OCI-LY7 (cell line): ENCODE measurements around the gene TRPM2. TPM values are rescaled to one million over a fixed set of nuclear protein-coding genes. Genes with fewer than 3 reads are reported as not detected.

Experiments used
- BruUV-seq: library from RNA; stranded (reverse); fragments of 400-500 nt; replicated peaks from 2 replicates; lab custom pipeline; 2021; lab: Mats Ljungman, UMichigan
- CTCF ChIA-PET: fragments of 300-600 bp; sonication (Branson Sonifier 250); formaldehyde crosslinking; loops from one replicate; lab custom pipeline; 2022; ENCODE audit warnings: antibody characterized with exemption; ENCODE audit not compliant: unreplicated experiment; lab: Charles Lee
- POLR2A ChIA-PET: fragments of 300-600 bp; sonication (Branson Sonifier 250); formaldehyde crosslinking; loops from one replicate; lab custom pipeline; 2022; ENCODE audit warnings: antibody characterized with exemption; lab: Charles Lee
- DNase-seq: peaks from one replicate; pipeline ENCODE4 v3.0.0-alpha.2; 2015; ENCODE audit warnings: low spot score
- H2AFZ ChIP-seq: fragments of 200-600 bp; sonication (generic), shearing (Covaris generic); 2 replicates; pipeline ENCODE4 v1.6.1; 2014; ENCODE audit warnings: mild to moderate bottlenecking, antibody characterized with exemption, low read length, moderate library complexity
- H3K27ac ChIP-seq: fragments of 200-600 bp; sonication (generic); 2 replicates; pipeline ENCODE4 v1.5.1; 2014; ENCODE audit warnings: mixed run types, low read depth, mild to moderate bottlenecking, moderate library complexity, low read length, inconsistent platforms; ENCODE audit not compliant: poor library complexity, severe bottlenecking
- H3K36me3 ChIP-seq: fragments of 200-600 bp; sonication (generic); 2 replicates; pipeline ENCODE4 v1.6.1; 2014; ENCODE audit warnings: mild to moderate bottlenecking, antibody characterized with exemption, low read length, moderate library complexity, mixed read lengths; ENCODE audit not compliant: insufficient read depth
- H3K4me1 ChIP-seq: fragments of 200-600 bp; sonication (generic); 2 replicates; pipeline ENCODE4 v1.5.1; 2014; ENCODE audit warnings: mild to moderate bottlenecking, low read length; ENCODE audit not compliant: insufficient read depth, poor library complexity, severe bottlenecking
- H3K4me2 ChIP-seq: fragments of 200-600 bp; sonication (generic); 2 replicates; pipeline ENCODE4 v1.6.1; 2014; ENCODE audit warnings: mild to moderate bottlenecking, low read length
- H3K4me3 ChIP-seq: fragments of 200-600 bp; sonication (generic); 2 replicates; pipeline ENCODE4 v1.5.1; 2014; ENCODE audit warnings: mild to moderate bottlenecking, low read depth, low read length; ENCODE audit not compliant: poor library complexity, severe bottlenecking
- H3K79me2 ChIP-seq: fragments of 200-600 bp; sonication (generic); 2 replicates; pipeline ENCODE4 v1.6.1; 2016; ENCODE audit warnings: low read depth, mild to moderate bottlenecking, low read length, moderate library complexity, mixed read lengths; ENCODE audit not compliant: insufficient read depth
- H3K9me2 ChIP-seq: fragments of 200-600 bp; sonication (generic); 2 replicates; pipeline ENCODE4 v1.6.1; 2016; ENCODE audit warnings: mild to moderate bottlenecking, low read length, mixed read lengths; ENCODE audit not compliant: insufficient read depth
- H3K9me3 ChIP-seq: fragments of 200-600 bp; sonication (generic); 2 replicates; pipeline ENCODE4 v1.6.1; 2014; ENCODE audit warnings: mild to moderate bottlenecking, mixed run types, low read length, mixed read lengths
- H4K20me1 ChIP-seq: fragments of 200-600 bp; sonication (generic); 2 replicates; pipeline ENCODE4 v1.6.1; 2014; ENCODE audit warnings: mild to moderate bottlenecking, antibody characterized with exemption, low read length, moderate library complexity, mixed read lengths; ENCODE audit not compliant: insufficient read depth
- CTCF ChIP-seq: fragments of 200-600 bp; sonication (generic); conservative IDR thresholded peaks from 2 replicates; pipeline ENCODE4 v1.5.1; 2014; ENCODE audit warnings: mild to moderate bottlenecking, antibody characterized with exemption, low read length, moderate library complexity, mixed read lengths
- EZH2phosphoT487 ChIP-seq: fragments of 200-600 bp; sonication (generic); IDR thresholded peaks from 2 replicates; pipeline ENCODE4 v1.6.1; 2018; ENCODE audit warnings: low read depth, borderline replicate concordance, mild to moderate bottlenecking, mixed run types, antibody characterized with exemption, low read length, moderate library complexity, mixed read lengths
- intact Hi-C: fragments of 100-400 bp; cut with micrococcal nuclease; formaldehyde crosslinking; loops from one replicate; pipeline ENCODE4 v1.10.0; 2022; ENCODE audit not compliant: unreplicated experiment
- total RNA-seq, 2 experiments: library from RNA; depleted of rRNA in 1 of 2; stranded (reverse); fragments of >200 nt in 1 of 2; shearing (Covaris generic) in 1 of 2; gene quantifications; 2 replicates each; pipeline ENCODE4 v1.2.3, GENCODE V29; 2014 to 2022

TRPM2 gene
- total RNA-seq, 2 experiments from 2014 or later: 1.8 to 7.1 TPM

GRCh38 chr21:44466996-44467858 is 113.8 kb downstream of the TRPM2 start:
- no peak overlapping the region for H3K4me3 ChIP-seq
- no peaks in the 10 kb centered on the region for H3K9me3 ChIP-seq
- no peaks in the 10 kb centered on the region for H3K36me3 ChIP-seq
- ChIA-PET POLR2A (no interaction called here), CTCF (no interaction called here)
- no peaks in the 10 kb centered on the region for H4K20me1 ChIP-seq
- no peak overlapping the region for H3K4me2 ChIP-seq
- H3K9me2 ChIP-seq: no peaks in the 10 kb centered on the region
- no peaks in the 10 kb centered on the region for H3K4me1 ChIP-seq
- TF ChIP-seq CTCF (no peak), EZH2phosphoT487 (no peak)
- H3K79me2 ChIP-seq: no peaks in the 10 kb centered on the region
- no peak for DNase-seq
- H2AFZ ChIP-seq: no peak overlapping the region
- BruUV-seq: no TSS peak
- intact Hi-C loops: no loop called here
- H3K27ac ChIP-seq: no peak overlapping the region

- POLR2A ChIA-PET: no interaction called here
- CTCF ChIA-PET: no interaction called here
- intact Hi-C loops: no loop called here
- Histone ChIP-seq H3K36me3 (no peaks in the 10 kb centered on the region), H4K20me1 (no peaks in the 10 kb centered on the region), H2AFZ (no peak overlapping the region), H3K9me2 (no peaks in the 10 kb centered on the region), H3K4me3 (no peak overlapping the region), H3K79me2 (no peaks in the 10 kb centered on the region), H3K4me1 (no peaks in the 10 kb centered on the region), H3K9me3 (no peaks in the 10 kb centered on the region), H3K27ac (no peak overlapping the region), H3K4me2 (no peak overlapping the region)
- BruUV-seq: no TSS peak
- no peak for TF ChIP-seq CTCF
- no peak for TF ChIP-seq EZH2phosphoT487
- no peak for DNase-seq
Measured at GRCh38 chr21:44467859-44468195, 114.4 kb downstream of the TRPM2 start.

GRCh38 chr21:44471341-44471740 is 117.9 kb downstream of the TRPM2 start:
- H3K9me3 ChIP-seq: no peaks in the 10 kb centered on the region
- H3K36me3 ChIP-seq: no peaks in the 10 kb centered on the region
- no peak for DNase-seq
- TF ChIP-seq CTCF (no peak), EZH2phosphoT487 (no peak)
- no peak overlapping the region for H3K27ac ChIP-seq
- POLR2A ChIA-PET: interaction anchor here (0.7 kb wide), 1 partner anchor 33 kb away, joined by 4 read pairs; no protein-coding TSS in a partner anchor
- no peaks in the 10 kb centered on the region for H4K20me1 ChIP-seq
- H3K79me2 ChIP-seq: no peaks in the 10 kb centered on the region
- H2AFZ ChIP-seq: no peak overlapping the region
- H3K4me1 ChIP-seq: no peaks in the 10 kb centered on the region
- CTCF ChIA-PET: no interaction called here
- H3K9me2 ChIP-seq: no peaks in the 10 kb centered on the region
- intact Hi-C loops: no loop called here
- no TSS peak for BruUV-seq
- no peak overlapping the region for H3K4me3 ChIP-seq
- H3K4me2 ChIP-seq: no peak overlapping the region
